ENCODE measurements around the gene JUNB. TPM values are rescaled to one million over a fixed set of nuclear protein-coding genes. Genes with fewer than 3 reads are reported as not detected.
A peak's percentile ranks its signal among the peaks of the same experiment; 100 is the strongest.

The JUNB gene
- total RNA-seq, 1 donor from 2014 or later: 31.3 TPM

GRCh38 chr19:12785431-12786031 lies 5.8 kb upstream of the JUNB start:
- H3K36me3 Mint-ChIP-seq: no peaks in the 10 kb centered on the region
- DNase-seq (ENCODE audit: extremely low spot score, unreplicated experiment): no peak
- peaks cover 26% of the 10 kb centered on the region for H3K4me1 Mint-ChIP-seq (ENCODE audit: unreplicated experiment)
- H3K27me3 Mint-ChIP-seq: no peaks in the 10 kb centered on the region
- no peaks in the 10 kb centered on the region for H3K9me3 Mint-ChIP-seq
- no peak overlapping the region for H3K4me3 Mint-ChIP-seq
- no peak for TF ChIP-seq CTCF (conservative IDR thresholded peaks at IDR 0.05)
- no peak overlapping the region for H3K27ac Mint-ChIP-seq

- no peak overlapping the region for H3K4me3 Mint-ChIP-seq
- no peak overlapping the region for H3K27ac Mint-ChIP-seq
- no peaks in the 10 kb centered on the region for H3K36me3 Mint-ChIP-seq
- no peaks in the 10 kb centered on the region for H3K9me3 Mint-ChIP-seq
- no peaks in the 10 kb centered on the region for H3K27me3 Mint-ChIP-seq
- no peak for DNase-seq (ENCODE audit: extremely low spot score, unreplicated experiment)
- peaks cover 30% of the 10 kb centered on the region for H3K4me1 Mint-ChIP-seq (ENCODE audit: unreplicated experiment)
- no peak for TF ChIP-seq CTCF (conservative IDR thresholded peaks at IDR 0.05)
These were observed 5.0 kb upstream of the JUNB start for GRCh38 chr19:12786141-12786870.

- no peaks in the 10 kb centered on the region for H3K9me3 Mint-ChIP-seq
- peaks cover 30% of the 10 kb centered on the region for H3K4me1 Mint-ChIP-seq (ENCODE audit: unreplicated experiment)
- DNase-seq (ENCODE audit: extremely low spot score, unreplicated experiment): no peak
- no peaks in the 10 kb centered on the region for H3K27me3 Mint-ChIP-seq
- H3K36me3 Mint-ChIP-seq: no peaks in the 10 kb centered on the region
- TF ChIP-seq CTCF (conservative IDR thresholded peaks at IDR 0.05): no peak
- no peak overlapping the region for H3K4me3 Mint-ChIP-seq
- H3K27ac Mint-ChIP-seq: no peak overlapping the region
These were observed 4.3 kb upstream of the JUNB start for GRCh38 chr19:12786952-12787351.

- H3K27ac Mint-ChIP-seq: no peak overlapping the region
- H3K27me3 Mint-ChIP-seq: no peaks in the 10 kb centered on the region
- H3K4me3 Mint-ChIP-seq: no peak overlapping the region
- H3K4me1 Mint-ChIP-seq (ENCODE audit: unreplicated experiment): peaks cover 26% of the 10 kb centered on the region
- no peak for DNase-seq (ENCODE audit: extremely low spot score, unreplicated experiment)
- no peak for TF ChIP-seq CTCF (conservative IDR thresholded peaks at IDR 0.05)
- no peaks in the 10 kb centered on the region for H3K9me3 Mint-ChIP-seq
- H3K36me3 Mint-ChIP-seq: no peaks in the 10 kb centered on the region
These were observed 3.8 kb upstream of the JUNB start for GRCh38 chr19:12787458-12787857.

GRCh38 chr19:12788042-12788681 lies 3.1 kb upstream of the JUNB start:
- Mint-ChIP-seq H3K36me3 (no peaks in the 10 kb centered on the region), H3K27ac (peak overlapping the region; percentile 93), H3K4me1 (ENCODE audit: unreplicated experiment) (peaks cover 26% of the 10 kb centered on the region), H3K27me3 (no peaks in the 10 kb centered on the region), H3K4me3 (peak overlapping the region; percentile 77), H3K9me3 (no peaks in the 10 kb centered on the region)
- no peak for TF ChIP-seq CTCF (conservative IDR thresholded peaks at IDR 0.05)
- no peak for DNase-seq (ENCODE audit: extremely low spot score, unreplicated experiment)

Measured in type B pancreatic cell (in vitro differentiated cells).